Mucosa of stomach (tissue), 1 donor: ENCODE data around the gene CPAMD8.
"Not testable (repeated sequence)": the region's sequence is repeated elsewhere in the genome, so short reads cannot be mapped to it uniquely, and the experiment has no call there.

ENCODE experiments used
- H3K27me3 ChIP-seq: one replicate; pipeline ENCODE4 v1.7.0; 2013; ENCODE audit warnings: mild to moderate bottlenecking, low read length; ENCODE audit not compliant: control insufficient read depth, insufficient read depth
- H3K36me3 ChIP-seq: one replicate; pipeline ENCODE4 v1.7.0; 2013; ENCODE audit warnings: low read length; ENCODE audit not compliant: control insufficient read depth, insufficient read depth
- H3K4me1 ChIP-seq: one replicate; pipeline ENCODE4 v1.7.0; 2013; ENCODE audit warnings: mild to moderate bottlenecking, low read length; ENCODE audit not compliant: control insufficient read depth, insufficient read depth
- H3K4me3 ChIP-seq: one replicate; pipeline ENCODE4 v1.7.0; 2013; ENCODE audit warnings: low read length
- H3K9ac ChIP-seq: one replicate; pipeline ENCODE4 v1.7.0; 2013; ENCODE audit warnings: mild to moderate bottlenecking, low read length, moderate library complexity
- H3K9me3 ChIP-seq: one replicate; pipeline ENCODE4 v1.7.0; 2013; ENCODE audit warnings: mild to moderate bottlenecking, low read length, moderate library complexity; ENCODE audit not compliant: control insufficient read depth
- donor health status: Pancreatic carcinoma.

CPAMD8 gene

GRCh38 chr19:17036640-17037039, 10.0 kb upstream of the CPAMD8 start:
- Histone ChIP-seq H3K36me3 (no peaks in the 10 kb centered on the region), H3K4me1 (peaks cover 4% of the 10 kb centered on the region), H3K4me3 (no peak overlapping the region), H3K27me3 (no peaks in the 10 kb centered on the region), H3K9me3 (no peaks in the 10 kb centered on the region), H3K9ac (no peak overlapping the region)

GRCh38 chr19:17035842-17036424, 9.3 kb upstream of the CPAMD8 start:
- Histone ChIP-seq H3K4me3 (no peak overlapping the region), H3K9me3 (no peaks in the 10 kb centered on the region), H3K9ac (no peak overlapping the region), H3K36me3 (no peaks in the 10 kb centered on the region), H3K27me3 (no peaks in the 10 kb centered on the region), H3K4me1 (no peaks in the 10 kb centered on the region)

- H3K27me3 ChIP-seq, result peaks cover 15% of the 10 kb centered on the region
Observed at GRCh38 chr19:17031741-17032140, 5.1 kb upstream of the CPAMD8 start.

GRCh38 chr19:17027535-17027975, 945 bp upstream of the CPAMD8 start:
- H3K9me3 ChIP-seq, result no peaks in the 10 kb centered on the region
- no peaks in the 10 kb centered on the region for H3K36me3 ChIP-seq
- H3K4me3 ChIP-seq, result no peak overlapping the region
- peaks cover 30% of the 10 kb centered on the region for H3K27me3 ChIP-seq
- peaks cover 9% of the 10 kb centered on the region for H3K4me1 ChIP-seq
- H3K9ac ChIP-seq, result no peak overlapping the region

More at GRCh38 chr19:17031741-17032140, 5.1 kb upstream of the CPAMD8 start:
- Histone ChIP-seq H3K9me3 (no peaks in the 10 kb centered on the region), H3K4me3 (no peak overlapping the region), H3K4me1 (no peaks in the 10 kb centered on the region), H3K36me3 (no peaks in the 10 kb centered on the region), H3K9ac (no peak overlapping the region)

- peaks cover 9% of the 10 kb centered on the region for H3K4me1 ChIP-seq
- no peaks in the 10 kb centered on the region for H3K9me3 ChIP-seq
- H3K36me3 ChIP-seq, result no peaks in the 10 kb centered on the region
- H3K27me3 ChIP-seq, result peaks cover 30% of the 10 kb centered on the region
- H3K9ac ChIP-seq, result no peak overlapping the region
- no peak overlapping the region for H3K4me3 ChIP-seq
Observed at GRCh38 chr19:17025991-17026658, 485 bp downstream of the CPAMD8 start.

- H3K9ac ChIP-seq, result no peak overlapping the region
- H3K36me3 ChIP-seq, result no peaks in the 10 kb centered on the region
- H3K4me3 ChIP-seq, result no peak overlapping the region
- H3K4me1 ChIP-seq, result peaks cover 9% of the 10 kb centered on the region
- H3K27me3 ChIP-seq, result peaks cover 30% of the 10 kb centered on the region
- no peaks in the 10 kb centered on the region for H3K9me3 ChIP-seq
Observed at GRCh38 chr19:17025361-17025760, 1.2 kb downstream of the CPAMD8 start.

GRCh38 chr19:17024941-17025340, 1.7 kb downstream of the CPAMD8 start:
- H3K9me3 ChIP-seq, H3K4me1 ChIP-seq, H3K36me3 ChIP-seq, H3K4me3 ChIP-seq, H3K9ac ChIP-seq: not testable (repeated sequence)
- peaks cover 30% of the 10 kb centered on the region for H3K27me3 ChIP-seq

- no peak overlapping the region for H3K4me3 ChIP-seq
Observed at GRCh38 chr19:17023805-17024204, 2.8 kb downstream of the CPAMD8 start.

GRCh38 chr19:17022738-17023137, 3.9 kb downstream of the CPAMD8 start:
- peaks cover 9% of the 10 kb centered on the region for H3K4me1 ChIP-seq
- no peaks in the 10 kb centered on the region for H3K9me3 ChIP-seq
- H3K36me3 ChIP-seq, result no peaks in the 10 kb centered on the region
- no peak overlapping the region for H3K4me3 ChIP-seq
- no peak overlapping the region for H3K9ac ChIP-seq
- peaks cover 20% of the 10 kb centered on the region for H3K27me3 ChIP-seq

More at GRCh38 chr19:17023805-17024204, 2.8 kb downstream of the CPAMD8 start:
- H3K27me3 ChIP-seq, result peaks cover 30% of the 10 kb centered on the region
- H3K9me3 ChIP-seq, result no peaks in the 10 kb centered on the region
- peaks cover 9% of the 10 kb centered on the region for H3K4me1 ChIP-seq
- no peaks in the 10 kb centered on the region for H3K36me3 ChIP-seq
- no peak overlapping the region for H3K9ac ChIP-seq

- Histone ChIP-seq H3K4me1 (peaks cover 9% of the 10 kb centered on the region), H3K9ac (no peak overlapping the region), H3K9me3 (no peaks in the 10 kb centered on the region), H3K4me3 (no peak overlapping the region), H3K36me3 (no peaks in the 10 kb centered on the region), H3K27me3 (peaks cover 15% of the 10 kb centered on the region)
Observed at GRCh38 chr19:17021793-17022590, 4.6 kb downstream of the CPAMD8 start.

GRCh38 chr19:17021328-17021727, 5.3 kb downstream of the CPAMD8 start:
- H3K9ac ChIP-seq, result no peak overlapping the region
- H3K9me3 ChIP-seq, result no peaks in the 10 kb centered on the region
- H3K4me1 ChIP-seq, result peaks cover 9% of the 10 kb centered on the region
- H3K4me3 ChIP-seq, result no peak overlapping the region
- peaks cover 14% of the 10 kb centered on the region for H3K27me3 ChIP-seq
- H3K36me3 ChIP-seq, result no peaks in the 10 kb centered on the region

- Histone ChIP-seq H3K4me3 (no peak overlapping the region), H3K4me1 (peaks cover 4% of the 10 kb centered on the region)
Observed at GRCh38 chr19:17020823-17021222, 5.8 kb downstream of the CPAMD8 start.

More at GRCh38 chr19:17020823-17021222, 5.8 kb downstream of the CPAMD8 start:
- Histone ChIP-seq H3K36me3 (no peaks in the 10 kb centered on the region), H3K27me3 (peaks cover 9% of the 10 kb centered on the region), H3K9me3 (no peaks in the 10 kb centered on the region), H3K9ac (no peak overlapping the region)
